ENCODE measurements around the gene SET.

SET gene

DNA sequence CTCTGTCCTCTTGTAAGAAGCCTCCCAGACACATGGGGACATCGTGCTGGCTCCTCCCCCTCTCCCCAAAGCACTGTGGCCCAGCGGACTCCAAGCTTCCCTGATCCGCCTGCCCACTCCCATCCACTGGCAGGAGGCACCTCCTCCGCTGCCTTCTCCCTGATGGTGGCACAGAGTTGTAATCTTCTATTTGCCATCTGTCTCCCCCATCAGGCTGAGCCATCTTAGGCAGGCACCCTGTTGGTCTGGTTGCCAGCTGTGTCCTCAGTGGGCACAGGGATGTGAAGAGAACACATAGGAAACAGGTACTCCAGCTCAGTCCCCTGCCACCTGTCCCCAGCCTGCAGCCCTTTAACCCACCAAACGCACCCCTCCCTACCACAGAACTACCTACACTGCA is 40.3 kb downstream of the SET start:
- DNase-seq (ENCODE audit: low read depth, low spot score): no peak

GRCh38 chr9:128729766-128730517 is 40.9 kb downstream of the SET start:
- DNase-seq (ENCODE audit: low read depth, low spot score): no peak

- DNase-seq (ENCODE audit: low read depth, low spot score): no peak
Observed at GRCh38 chr9:128731093-128731492, 42.1 kb downstream of the SET start.

GRCh38 chr9:128731691-128732090 is 42.7 kb downstream of the SET start:
- DNase-seq (ENCODE audit: low read depth, low spot score): no peak

DNA sequence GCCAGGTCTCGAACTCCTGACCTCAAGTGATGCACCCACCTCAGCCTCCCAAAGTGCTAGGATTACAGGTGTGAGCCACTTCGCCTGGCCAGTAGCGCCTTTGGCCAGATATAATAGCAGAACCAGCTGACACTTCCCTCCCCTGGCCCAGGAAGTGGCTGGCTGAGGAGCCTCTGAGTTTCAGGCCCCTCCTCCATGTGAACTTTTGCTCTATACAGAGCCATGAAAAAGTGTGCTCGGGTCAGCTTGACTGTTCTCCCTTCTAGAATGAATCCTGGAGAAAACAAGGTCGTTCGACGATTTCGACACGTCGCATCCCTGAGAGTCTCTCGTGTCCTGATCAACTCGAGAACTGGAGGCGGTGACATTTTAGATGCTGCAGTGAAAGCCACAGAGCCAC is 43.6 kb downstream of the SET start:
- no peak for DNase-seq (ENCODE audit: low read depth, low spot score)

DNA sequence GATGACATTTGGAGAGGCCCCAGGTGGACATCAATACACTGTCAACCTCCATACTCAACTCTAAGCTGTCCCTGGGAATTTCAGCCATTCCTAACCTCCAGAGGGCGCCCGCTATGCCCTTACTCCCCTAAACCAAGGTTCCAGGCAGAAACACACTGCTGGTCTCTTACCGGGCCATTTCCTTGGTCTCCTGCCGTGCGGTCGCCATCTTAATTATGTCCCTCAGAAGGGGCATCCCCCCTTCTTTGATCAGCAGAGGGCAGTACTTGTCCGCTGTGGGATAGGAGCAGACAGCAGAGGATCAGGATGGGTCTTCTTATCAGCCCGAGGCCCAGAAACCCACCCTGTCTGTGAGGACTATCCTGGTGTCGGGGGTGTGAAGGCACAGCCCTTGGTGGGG is 44.2 kb downstream of the SET start:
- DNase-seq (ENCODE audit: low read depth, low spot score): peak; percentile 96

GRCh38 chr9:128735373-128735772 is 46.4 kb downstream of the SET start:
- DNase-seq (ENCODE audit: low read depth, low spot score): no peak

- no peak for DNase-seq (ENCODE audit: low read depth, low spot score)
Observed at GRCh38 chr9:128742401-128742800, 53.4 kb downstream of the SET start.

DNA sequence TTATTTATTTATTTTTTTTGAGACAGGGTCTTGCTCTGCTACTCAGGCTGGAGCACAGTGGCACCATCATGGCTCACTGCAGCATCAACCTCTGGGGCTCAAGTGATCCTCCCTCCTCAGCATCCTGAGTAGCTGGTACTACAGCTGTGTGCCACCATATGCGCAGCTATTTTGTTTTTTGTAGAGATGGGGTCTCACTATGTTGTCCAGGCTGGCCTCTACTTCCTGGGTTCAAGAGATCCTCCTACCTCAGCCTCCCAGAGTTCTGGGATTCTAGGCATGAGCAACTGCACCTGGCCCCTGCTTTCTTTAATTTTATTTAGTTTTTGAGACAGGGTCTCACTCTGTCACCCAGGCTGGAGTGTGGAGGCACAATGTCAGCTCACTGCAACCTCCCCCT is 54.4 kb downstream of the SET start:
- no peak for DNase-seq (ENCODE audit: low read depth, low spot score)
